ENCODE measurements around the gene RXFP1.

Gene RXFP1

DNA sequence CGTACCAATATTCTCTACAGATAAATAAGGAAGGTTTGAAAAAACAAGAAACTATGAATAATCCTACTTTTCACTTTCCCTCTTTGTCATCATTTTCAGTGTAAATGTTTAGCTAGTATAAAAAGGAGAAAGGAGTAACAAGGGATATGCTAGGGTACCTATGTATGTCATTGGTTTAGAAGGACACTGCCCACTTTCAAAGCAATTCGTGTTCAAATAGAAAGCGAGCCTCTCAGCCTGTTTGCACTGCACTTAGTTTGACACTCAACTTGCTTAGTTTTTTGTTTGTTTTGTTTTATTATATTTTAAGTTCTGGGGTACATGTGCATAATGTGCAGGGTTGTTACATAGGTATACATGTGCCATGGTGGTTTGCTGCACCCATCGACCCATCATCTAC lies 21.6 kb upstream of the RXFP1 start:
- TF ChIP-seq, protein P1, sequence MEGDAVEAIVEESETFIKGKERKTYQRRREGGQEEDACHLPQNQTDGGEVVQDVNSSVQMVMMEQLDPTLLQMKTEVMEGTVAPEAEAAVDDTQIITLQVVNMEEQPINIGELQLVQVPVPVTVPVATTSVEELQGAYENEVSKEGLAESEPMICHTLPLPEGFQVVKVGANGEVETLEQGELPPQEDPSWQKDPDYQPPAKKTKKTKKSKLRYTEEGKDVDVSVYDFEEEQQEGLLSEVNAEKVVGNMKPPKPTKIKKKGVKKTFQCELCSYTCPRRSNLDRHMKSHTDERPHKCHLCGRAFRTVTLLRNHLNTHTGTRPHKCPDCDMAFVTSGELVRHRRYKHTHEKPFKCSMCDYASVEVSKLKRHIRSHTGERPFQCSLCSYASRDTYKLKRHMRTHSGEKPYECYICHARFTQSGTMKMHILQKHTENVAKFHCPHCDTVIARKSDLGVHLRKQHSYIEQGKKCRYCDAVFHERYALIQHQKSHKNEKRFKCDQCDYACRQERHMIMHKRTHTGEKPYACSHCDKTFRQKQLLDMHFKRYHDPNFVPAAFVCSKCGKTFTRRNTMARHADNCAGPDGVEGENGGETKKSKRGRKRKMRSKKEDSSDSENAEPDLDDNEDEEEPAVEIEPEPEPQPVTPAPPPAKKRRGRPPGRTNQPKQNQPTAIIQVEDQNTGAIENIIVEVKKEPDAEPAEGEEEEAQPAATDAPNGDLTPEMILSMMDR (conservative IDR thresholded peaks at IDR 0.05; ENCODE audit: low read depth, low read length), result no peak

GRCh38 chr4:158513256-158513655 lies 8.4 kb upstream of the RXFP1 start:
- H3K4me3 ChIP-seq (ENCODE audit: low read depth, low read length), result no peak overlapping the region
- TF ChIP-seq, protein P1 (conservative IDR thresholded peaks at IDR 0.05; ENCODE audit: low read depth, low read length), result no peak
- DNase-seq (ENCODE audit: low read depth), result peak; percentile 5

More for the DNA sequence above, 21.6 kb upstream of the RXFP1 start:
- no peak for DNase-seq (ENCODE audit: low read depth)
- no peak overlapping the region for H3K4me3 ChIP-seq (ENCODE audit: low read depth, low read length)

DNA sequence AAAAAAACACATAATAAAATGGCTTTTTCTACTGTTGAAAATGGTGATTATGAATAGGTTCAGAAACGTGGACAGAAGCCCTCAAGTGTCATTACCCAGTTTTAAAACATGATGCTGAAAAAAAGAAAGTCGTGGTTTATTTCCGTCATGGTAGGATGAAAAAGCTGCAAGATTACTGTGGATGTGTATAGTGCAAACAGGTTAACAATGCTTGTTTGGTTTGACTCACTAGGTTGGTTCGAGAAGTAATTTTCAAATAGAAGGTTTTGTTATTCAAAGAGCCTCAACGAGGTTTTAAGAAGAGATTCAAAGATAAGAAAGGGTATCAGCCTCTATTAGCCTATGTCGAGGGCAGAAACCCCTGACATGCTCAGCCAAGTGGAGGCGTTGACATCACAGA lies 2.5 kb upstream of the RXFP1 start:
- TF ChIP-seq, protein P1 (conservative IDR thresholded peaks at IDR 0.05; ENCODE audit: low read depth, low read length), result no peak
- no peak overlapping the region for H3K4me3 ChIP-seq (ENCODE audit: low read depth, low read length)

DNA sequence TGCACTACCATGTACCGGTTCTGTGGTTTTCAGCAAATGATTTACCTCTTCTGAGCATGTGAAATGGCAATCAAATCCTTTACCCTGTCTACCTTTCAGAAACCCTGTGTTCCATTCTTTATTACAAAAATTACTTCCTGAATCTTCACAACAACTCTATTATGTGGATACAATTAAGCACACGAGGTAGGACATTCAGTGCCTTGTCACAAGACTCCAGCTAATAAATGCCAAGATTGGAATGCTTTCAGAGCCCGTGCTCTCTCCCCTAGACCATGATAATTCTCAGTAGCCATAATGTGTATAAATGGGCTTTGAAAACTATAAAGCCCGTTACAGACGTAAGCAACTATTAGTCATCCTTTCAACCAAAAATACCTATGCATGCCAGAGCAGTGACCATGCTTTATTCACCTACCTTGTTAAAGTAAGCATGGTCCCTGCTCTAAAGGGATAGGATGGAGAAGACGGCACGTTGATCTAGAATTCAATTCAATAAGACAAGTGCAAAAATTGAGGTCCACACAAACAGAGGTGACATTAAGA lies 2.4 kb downstream of the RXFP1 start:
- TF ChIP-seq, protein P1 (conservative IDR thresholded peaks at IDR 0.05; ENCODE audit: low read depth, low read length), result no peak
- no peak overlapping the region for H3K4me3 ChIP-seq (ENCODE audit: low read depth, low read length)
- no peak for DNase-seq (ENCODE audit: low read depth)

More for the DNA sequence above, 2.5 kb upstream of the RXFP1 start:
- DNase-seq (ENCODE audit: low read depth), result no peak

DNA sequence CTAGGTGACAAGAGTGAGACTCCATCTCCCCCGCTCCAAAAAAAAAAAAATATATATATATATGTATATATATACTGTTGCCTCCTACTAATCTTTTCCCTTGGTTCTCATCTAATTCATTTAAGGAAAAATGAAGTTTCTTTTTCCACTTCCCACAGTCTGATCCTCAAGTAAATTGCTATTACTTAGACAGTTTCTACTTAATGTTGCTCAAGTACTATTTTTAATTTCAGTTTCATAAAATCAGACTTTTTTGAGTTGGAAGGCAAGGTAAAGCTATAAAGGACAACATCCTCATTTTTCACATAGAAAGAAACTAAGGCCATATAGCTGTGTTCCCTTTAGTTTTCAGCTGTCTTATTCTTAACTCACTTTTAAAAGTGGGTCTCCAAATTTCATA lies 5.8 kb downstream of the RXFP1 start:
- DNase-seq (ENCODE audit: low read depth), result no peak
- H3K4me3 ChIP-seq (ENCODE audit: low read depth, low read length), result no peak overlapping the region
- TF ChIP-seq, protein P1 (conservative IDR thresholded peaks at IDR 0.05; ENCODE audit: low read depth, low read length), result no peak

- TF ChIP-seq, protein P1 (conservative IDR thresholded peaks at IDR 0.05; ENCODE audit: low read depth, low read length), result no peak
- DNase-seq (ENCODE audit: low read depth), result no peak
- H3K4me3 ChIP-seq (ENCODE audit: low read depth, low read length), result no peak overlapping the region
These were observed 7.8 kb downstream of the RXFP1 start for GRCh38 chr4:158529505-158529904.

GRCh38 chr4:158530381-158530780 lies 8.7 kb downstream of the RXFP1 start:
- TF ChIP-seq, protein P1 (conservative IDR thresholded peaks at IDR 0.05; ENCODE audit: low read depth, low read length), result no peak
- peak; percentile 21 for DNase-seq (ENCODE audit: low read depth)
- H3K4me3 ChIP-seq (ENCODE audit: low read depth, low read length), result no peak overlapping the region
